ENCODE data around the gene MIB1.

Gene MIB1

GRCh38 chr18:21908711-21909110 lies 168.1 kb downstream of the MIB1 start:
- TF ChIP-seq EZH2 (IDR thresholded peaks at IDR 0.05; ENCODE audit: borderline replicate concordance, low read length) (no peak), CTCF (IDR thresholded peaks at IDR 0.05; ENCODE audit: low read length) (no peak)
- Histone ChIP-seq H4K20me1 (ENCODE audit: insufficient read depth, low read length) (no peaks in the 10 kb centered on the region), H2AFZ (ENCODE audit: low read length) (no peak overlapping the region), H3K27ac (ENCODE audit: low read depth, low read length, poor library complexity, severe bottlenecking) (no peak overlapping the region), H3K9ac (ENCODE audit: low read length) (no peak overlapping the region), H3K9me3 (ENCODE audit: low read length) (no peaks in the 10 kb centered on the region), H3K4me2 (ENCODE audit: low read length) (no peak overlapping the region), H3K79me2 (ENCODE audit: insufficient read depth, low read length) (no peaks in the 10 kb centered on the region), H3K4me1 (ENCODE audit: insufficient read depth, low read length, severe bottlenecking) (no peaks in the 10 kb centered on the region), H3K9me2 (ENCODE audit: low read depth, low read length) (no peaks in the 10 kb centered on the region), H3K4me3 (ENCODE audit: low read depth, low read length, poor library complexity, severe bottlenecking) (no peak overlapping the region), H3K27me3 (ENCODE audit: insufficient read depth, low read length) (no peaks in the 10 kb centered on the region; the same call in 1 of the 2 replicates), H3F3A (ENCODE audit: insufficient read depth, low read length) (no peaks in the 10 kb centered on the region), H3K36me3 (ENCODE audit: insufficient read depth, low read length) (no peaks in the 10 kb centered on the region)

GRCh38 chr18:21910906-21911305 lies 170.3 kb downstream of the MIB1 start:
- no peaks in the 10 kb centered on the region for H3K4me1 ChIP-seq (ENCODE audit: insufficient read depth, low read length, severe bottlenecking)
- no peaks in the 10 kb centered on the region; the same call in 1 of the 2 replicates for H3K27me3 ChIP-seq (ENCODE audit: insufficient read depth, low read length)
- no peak overlapping the region for H3K4me2 ChIP-seq (ENCODE audit: low read length)
- H3K9me2 ChIP-seq (ENCODE audit: low read depth, low read length): no peaks in the 10 kb centered on the region
- no peak overlapping the region for H3K9ac ChIP-seq (ENCODE audit: low read length)
- H2AFZ ChIP-seq (ENCODE audit: low read length): no peak overlapping the region
- H3F3A ChIP-seq (ENCODE audit: insufficient read depth, low read length): no peaks in the 10 kb centered on the region
- no peaks in the 10 kb centered on the region for H3K9me3 ChIP-seq (ENCODE audit: low read length)
- H3K27ac ChIP-seq (ENCODE audit: low read depth, low read length, poor library complexity, severe bottlenecking): no peak overlapping the region
- H3K36me3 ChIP-seq (ENCODE audit: insufficient read depth, low read length): no peaks in the 10 kb centered on the region
- no peaks in the 10 kb centered on the region for H3K79me2 ChIP-seq (ENCODE audit: insufficient read depth, low read length)
- H3K4me3 ChIP-seq (ENCODE audit: low read depth, low read length, poor library complexity, severe bottlenecking): no peak overlapping the region
- no peak for TF ChIP-seq CTCF (IDR thresholded peaks at IDR 0.05; ENCODE audit: low read length)
- TF ChIP-seq EZH2 (IDR thresholded peaks at IDR 0.05; ENCODE audit: borderline replicate concordance, low read length): no peak
- H4K20me1 ChIP-seq (ENCODE audit: insufficient read depth, low read length): no peaks in the 10 kb centered on the region

- no peak overlapping the region for H3K9ac ChIP-seq (ENCODE audit: low read length)
These were observed 171.0 kb downstream of the MIB1 start for GRCh38 chr18:21911551-21911950.

More at GRCh38 chr18:21911551-21911950, 171.0 kb downstream of the MIB1 start:
- no peak overlapping the region for H3K27ac ChIP-seq (ENCODE audit: low read depth, low read length, poor library complexity, severe bottlenecking)
- H3K9me3 ChIP-seq (ENCODE audit: low read length): no peaks in the 10 kb centered on the region
- no peak overlapping the region for H3K4me3 ChIP-seq (ENCODE audit: low read depth, low read length, poor library complexity, severe bottlenecking)
- no peaks in the 10 kb centered on the region for H3K79me2 ChIP-seq (ENCODE audit: insufficient read depth, low read length)
- H3K9me2 ChIP-seq (ENCODE audit: low read depth, low read length): no peaks in the 10 kb centered on the region
- H2AFZ ChIP-seq (ENCODE audit: low read length): no peak overlapping the region
- H3K27me3 ChIP-seq (ENCODE audit: insufficient read depth, low read length): no peaks in the 10 kb centered on the region; the same call in 1 of the 2 replicates
- no peaks in the 10 kb centered on the region for H3K36me3 ChIP-seq (ENCODE audit: insufficient read depth, low read length)
- H3K4me1 ChIP-seq (ENCODE audit: insufficient read depth, low read length, severe bottlenecking): no peaks in the 10 kb centered on the region
- no peak overlapping the region for H3K4me2 ChIP-seq (ENCODE audit: low read length)
- TF ChIP-seq EZH2 (IDR thresholded peaks at IDR 0.05; ENCODE audit: borderline replicate concordance, low read length) (no peak), CTCF (IDR thresholded peaks at IDR 0.05; ENCODE audit: low read length) (no peak)
- H3F3A ChIP-seq (ENCODE audit: insufficient read depth, low read length): no peaks in the 10 kb centered on the region
- H4K20me1 ChIP-seq (ENCODE audit: insufficient read depth, low read length): no peaks in the 10 kb centered on the region

All from OCI-LY1 (cell line).